SH-SY5Y (cell line): ENCODE results near the gene PRKCZ.

Source experiments
- GATA2 ChIP-seq: IDR thresholded peaks from 2 replicates; pipeline ENCODE4 v1.6.1; 2011; ENCODE audit warnings: mild to moderate bottlenecking, low read depth, low read length
- GATA3 ChIP-seq: IDR thresholded peaks from 2 replicates; pipeline ENCODE4 v1.6.1; 2011; ENCODE audit warnings: low read depth, mild to moderate bottlenecking, low read length, moderate library complexity

- TF ChIP-seq GATA2 (no peak), GATA3 (no peak)
Observed at GRCh38 chr1:2072109-2072806, 22.0 kb downstream of the PRKCZ start.
